ENCODE data around the gene VASP.

DNA sequence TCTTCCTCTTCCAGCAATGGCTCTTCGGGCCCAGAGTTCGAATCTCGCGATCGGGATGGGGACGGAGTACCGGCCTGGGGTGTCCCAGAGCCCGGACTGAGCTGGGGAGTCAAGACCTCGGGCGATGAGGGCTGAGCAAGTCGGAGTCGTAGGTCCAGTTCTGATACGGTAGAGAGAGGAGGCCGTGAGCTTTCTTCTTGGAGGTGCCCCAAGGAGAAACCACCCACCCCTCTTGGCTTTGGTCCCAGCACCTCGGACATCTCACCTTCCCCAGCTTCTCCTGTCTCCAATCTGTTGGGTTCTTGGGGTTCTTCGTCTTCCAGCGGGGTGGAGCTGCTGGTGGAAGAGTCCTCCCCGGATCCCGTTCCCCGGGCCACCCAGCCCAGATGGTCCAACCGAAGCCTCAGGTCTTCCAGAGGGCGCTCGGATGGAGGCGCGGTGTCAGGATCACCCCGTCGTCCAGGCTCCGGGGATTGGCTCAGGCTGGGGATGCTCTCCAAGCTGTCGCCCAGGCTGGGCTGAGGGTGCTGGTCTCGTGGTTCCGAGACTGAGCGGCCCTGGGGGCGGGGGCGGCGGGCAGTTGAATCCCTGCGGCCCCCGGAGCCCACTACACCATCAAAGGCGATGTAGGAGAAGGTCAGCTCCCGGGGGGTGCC lies 12.9 kb upstream of the VASP start:
- TF ChIP-seq, protein P1, sequence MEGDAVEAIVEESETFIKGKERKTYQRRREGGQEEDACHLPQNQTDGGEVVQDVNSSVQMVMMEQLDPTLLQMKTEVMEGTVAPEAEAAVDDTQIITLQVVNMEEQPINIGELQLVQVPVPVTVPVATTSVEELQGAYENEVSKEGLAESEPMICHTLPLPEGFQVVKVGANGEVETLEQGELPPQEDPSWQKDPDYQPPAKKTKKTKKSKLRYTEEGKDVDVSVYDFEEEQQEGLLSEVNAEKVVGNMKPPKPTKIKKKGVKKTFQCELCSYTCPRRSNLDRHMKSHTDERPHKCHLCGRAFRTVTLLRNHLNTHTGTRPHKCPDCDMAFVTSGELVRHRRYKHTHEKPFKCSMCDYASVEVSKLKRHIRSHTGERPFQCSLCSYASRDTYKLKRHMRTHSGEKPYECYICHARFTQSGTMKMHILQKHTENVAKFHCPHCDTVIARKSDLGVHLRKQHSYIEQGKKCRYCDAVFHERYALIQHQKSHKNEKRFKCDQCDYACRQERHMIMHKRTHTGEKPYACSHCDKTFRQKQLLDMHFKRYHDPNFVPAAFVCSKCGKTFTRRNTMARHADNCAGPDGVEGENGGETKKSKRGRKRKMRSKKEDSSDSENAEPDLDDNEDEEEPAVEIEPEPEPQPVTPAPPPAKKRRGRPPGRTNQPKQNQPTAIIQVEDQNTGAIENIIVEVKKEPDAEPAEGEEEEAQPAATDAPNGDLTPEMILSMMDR (conservative IDR thresholded peaks at IDR 0.05 in 1 of 2, IDR thresholded peaks at IDR 0.05 in 1 of 2; ENCODE audit: low read depth in 1 of 2, low read length in 2 of 2), result no peak
- TF ChIP-seq EZH2 (IDR thresholded peaks at IDR 0.05; ENCODE audit: low read length, missing control alignments), result no peak

Data from fibroblast of lung (primary cell).